Neural progenitor cell (in vitro differentiated cells): ENCODE measurements around the gene CTNNA3. TPM values are rescaled to one million over a fixed set of nuclear protein-coding genes. Genes with fewer than 3 reads are reported as not detected.

ENCODE experiments used
- DNase-seq: peaks from one replicate; pipeline ENCODE4 v3.0.0-alpha.2; 2016; ENCODE audit warnings: low spot score
- H2AFZ ChIP-seq: fragments of 200-600 bp; sonication (generic); replicated peaks from 2 replicates; pipeline ENCODE4 v1.6.1; 2016; ENCODE audit warnings: antibody characterized with exemption
- H3F3A ChIP-seq: fragments of 200-600 bp; sonication (generic); 2 replicates; pipeline ENCODE4 v1.6.1; 2016; ENCODE audit warnings: antibody characterized with exemption, low read depth
- H3K27ac ChIP-seq: fragments of 200-600 bp; sonication (generic); 2 replicates; pipeline ENCODE4 v1.5.1; 2016; ENCODE audit warnings: mild to moderate bottlenecking
- H3K27me3 ChIP-seq: fragments of 200-600 bp; sonication (generic); 2 replicates; pipeline ENCODE4 v1.6.1; 2016; ENCODE audit warnings: mild to moderate bottlenecking, moderate library complexity
- H3K36me3 ChIP-seq: fragments of 200-600 bp; sonication (generic); 2 replicates; pipeline ENCODE4 v1.5.1; 2016
- H3K4me1 ChIP-seq: fragments of 200-600 bp; sonication (generic); 2 replicates; pipeline ENCODE4 v1.6.1; 2016; ENCODE audit warnings: mixed run types
- H3K4me2 ChIP-seq: fragments of 200-600 bp; sonication (generic); 2 replicates; pipeline ENCODE4 v1.6.1; 2016
- H3K4me3 ChIP-seq: fragments of 200-600 bp; sonication (generic); 2 replicates; pipeline ENCODE4 v1.5.1; 2016
- H3K79me2 ChIP-seq: fragments of 200-600 bp; sonication (generic); 2 replicates; pipeline ENCODE4 v1.6.1; 2016; ENCODE audit warnings: low read depth
- H3K9ac ChIP-seq: fragments of 200-600 bp; sonication (generic); 2 replicates; pipeline ENCODE4 v1.6.1; 2016
- H3K9me3 ChIP-seq: fragments of 200-600 bp; sonication (generic); 2 replicates; pipeline ENCODE4 v1.5.1; 2016; ENCODE audit warnings: low read depth
- H4K20me1 ChIP-seq: fragments of 200-600 bp; sonication (generic); 2 replicates; pipeline ENCODE4 v1.6.1; 2016; ENCODE audit warnings: low read depth
- H3K27ac Mint-ChIP-seq: 3 replicates; pipeline ENCODE4 v1.8.0; 2021; ENCODE audit warnings: mixed read lengths
- H3K27me3 Mint-ChIP-seq: 2 replicates; pipeline ENCODE4 v1.8.0; 2022; ENCODE audit warnings: low read depth, mild to moderate bottlenecking, inconsistent platforms, moderate library complexity, mixed read lengths; ENCODE audit not compliant: insufficient read depth
- H3K36me3 Mint-ChIP-seq: 3 replicates; pipeline ENCODE4 v1.8.0; 2021; ENCODE audit warnings: mixed read lengths
- H3K4me1 Mint-ChIP-seq: 3 replicates; pipeline ENCODE4 v1.8.0; 2021; ENCODE audit warnings: mixed read lengths
- H3K4me3 Mint-ChIP-seq: 3 replicates; pipeline ENCODE4 v1.8.0; 2021; ENCODE audit warnings: mild to moderate bottlenecking, moderate library complexity, mixed read lengths
- H3K9me3 Mint-ChIP-seq: 3 replicates; pipeline ENCODE4 v1.8.0; 2020; ENCODE audit warnings: mixed read lengths
- EZH2 ChIP-seq: fragments of 200-600 bp; sonication (generic); IDR thresholded peaks from 2 replicates; pipeline ENCODE4 v1.6.1; 2017; ENCODE audit warnings: antibody characterized with exemption, mild to moderate bottlenecking, moderate library complexity
- EZH2phosphoT487 ChIP-seq: fragments of 200-600 bp; sonication (generic); IDR thresholded peaks from 2 replicates; pipeline ENCODE4 v1.6.1; 2017; ENCODE audit warnings: antibody characterized with exemption
- total RNA-seq: library from RNA; depleted of rRNA; stranded (reverse); fragments of >200 nt; gene quantifications from 2 replicates; pipeline ENCODE4 v1.2.3, GENCODE V29; 2015; ENCODE audit warnings: low replicate concordance
- TF ChIP-seq, protein P1 (sequence below): fragments of 200-600 bp; sonication (generic); IDR thresholded peaks from 2 replicates; pipeline ENCODE4 v1.5.1; 2017; ENCODE audit warnings: antibody characterized with exemption, mild to moderate bottlenecking

Gene CTNNA3
- total RNA-seq, 1 donor from 2014 or later, result 12.9 TPM

DNA sequence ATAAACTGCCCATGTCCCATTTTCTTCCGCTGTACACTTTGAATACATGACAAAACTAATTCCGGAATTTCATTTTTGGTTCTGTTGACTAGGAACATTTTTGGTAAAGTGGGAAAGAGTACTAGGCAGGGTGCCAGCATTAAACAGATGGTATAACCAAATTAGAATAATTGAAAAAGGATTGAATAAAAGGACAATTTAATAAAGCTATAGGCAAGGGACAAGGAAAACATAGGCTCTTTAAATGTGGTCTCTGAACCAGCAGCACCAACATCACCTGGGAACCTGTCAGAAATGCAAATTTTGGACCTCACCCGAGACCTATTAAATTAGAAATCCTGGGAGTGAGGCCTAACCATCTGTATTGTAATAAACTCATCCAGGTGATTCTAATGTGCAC lies 393.3 kb downstream of the CTNNA3 start:
- H3K9me3 ChIP-seq, result no peaks in the 10 kb centered on the region
- no peaks in the 10 kb centered on the region for H3K79me2 ChIP-seq
- H2AFZ ChIP-seq, result no peak overlapping the region
- no peaks in the 10 kb centered on the region for H3F3A ChIP-seq
- H3K4me2 ChIP-seq, result no peak overlapping the region
- no peak overlapping the region for H3K4me3 Mint-ChIP-seq
- no peak for DNase-seq
- H3K27me3 Mint-ChIP-seq, result no peaks in the 10 kb centered on the region
- H4K20me1 ChIP-seq, result no peaks in the 10 kb centered on the region
- H3K4me1 Mint-ChIP-seq, result no peaks in the 10 kb centered on the region
- no peaks in the 10 kb centered on the region for H3K4me1 ChIP-seq
- no peaks in the 10 kb centered on the region for H3K36me3 Mint-ChIP-seq
- no peak for TF ChIP-seq EZH2phosphoT487
- no peak for TF ChIP-seq EZH2
- TF ChIP-seq, protein P1, sequence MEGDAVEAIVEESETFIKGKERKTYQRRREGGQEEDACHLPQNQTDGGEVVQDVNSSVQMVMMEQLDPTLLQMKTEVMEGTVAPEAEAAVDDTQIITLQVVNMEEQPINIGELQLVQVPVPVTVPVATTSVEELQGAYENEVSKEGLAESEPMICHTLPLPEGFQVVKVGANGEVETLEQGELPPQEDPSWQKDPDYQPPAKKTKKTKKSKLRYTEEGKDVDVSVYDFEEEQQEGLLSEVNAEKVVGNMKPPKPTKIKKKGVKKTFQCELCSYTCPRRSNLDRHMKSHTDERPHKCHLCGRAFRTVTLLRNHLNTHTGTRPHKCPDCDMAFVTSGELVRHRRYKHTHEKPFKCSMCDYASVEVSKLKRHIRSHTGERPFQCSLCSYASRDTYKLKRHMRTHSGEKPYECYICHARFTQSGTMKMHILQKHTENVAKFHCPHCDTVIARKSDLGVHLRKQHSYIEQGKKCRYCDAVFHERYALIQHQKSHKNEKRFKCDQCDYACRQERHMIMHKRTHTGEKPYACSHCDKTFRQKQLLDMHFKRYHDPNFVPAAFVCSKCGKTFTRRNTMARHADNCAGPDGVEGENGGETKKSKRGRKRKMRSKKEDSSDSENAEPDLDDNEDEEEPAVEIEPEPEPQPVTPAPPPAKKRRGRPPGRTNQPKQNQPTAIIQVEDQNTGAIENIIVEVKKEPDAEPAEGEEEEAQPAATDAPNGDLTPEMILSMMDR, result no peak
- H3K4me3 ChIP-seq, result no peak overlapping the region
- H3K36me3 ChIP-seq, result no peaks in the 10 kb centered on the region
- H3K27me3 ChIP-seq, result no peaks in the 10 kb centered on the region
- no peak overlapping the region for H3K9ac ChIP-seq
- no peaks in the 10 kb centered on the region for H3K9me3 Mint-ChIP-seq
- H3K27ac Mint-ChIP-seq, result no peak overlapping the region
- no peak overlapping the region for H3K27ac ChIP-seq

DNA sequence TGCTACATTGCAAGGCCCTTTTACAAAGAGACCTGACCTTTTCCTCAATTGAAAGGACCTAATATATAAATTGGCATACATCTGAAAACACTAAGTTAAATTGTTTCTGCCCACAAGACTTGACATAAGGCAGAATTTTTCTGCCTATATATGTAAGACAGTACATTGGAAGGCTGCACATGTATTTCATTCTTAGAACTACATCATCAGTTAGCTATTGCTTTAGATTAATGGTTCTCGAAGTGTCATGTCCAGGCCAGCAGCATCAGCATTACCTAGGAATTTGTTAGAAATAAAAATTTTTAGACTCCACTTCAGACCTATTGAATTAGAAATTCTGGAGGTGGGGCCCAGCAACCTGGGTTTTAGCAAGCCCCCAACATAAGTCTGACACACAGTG lies 396.2 kb downstream of the CTNNA3 start:
- Mint-ChIP-seq H3K36me3 (no peaks in the 10 kb centered on the region), H3K27me3 (no peaks in the 10 kb centered on the region), H3K27ac (no peak overlapping the region), H3K4me3 (no peak overlapping the region), H3K4me1 (no peaks in the 10 kb centered on the region), H3K9me3 (no peaks in the 10 kb centered on the region)
- Histone ChIP-seq H3K36me3 (no peaks in the 10 kb centered on the region), H3F3A (no peaks in the 10 kb centered on the region), H3K9ac (no peak overlapping the region), H4K20me1 (no peaks in the 10 kb centered on the region), H3K4me2 (no peak overlapping the region), H3K9me3 (no peaks in the 10 kb centered on the region), H3K79me2 (no peaks in the 10 kb centered on the region), H3K27me3 (no peaks in the 10 kb centered on the region), H2AFZ (no peak overlapping the region), H3K27ac (no peak overlapping the region), H3K4me3 (no peak overlapping the region), H3K4me1 (no peaks in the 10 kb centered on the region)
- TF ChIP-seq, protein P1, result no peak
- no peak for TF ChIP-seq EZH2phosphoT487
- TF ChIP-seq EZH2, result no peak
- DNase-seq, result no peak

DNA sequence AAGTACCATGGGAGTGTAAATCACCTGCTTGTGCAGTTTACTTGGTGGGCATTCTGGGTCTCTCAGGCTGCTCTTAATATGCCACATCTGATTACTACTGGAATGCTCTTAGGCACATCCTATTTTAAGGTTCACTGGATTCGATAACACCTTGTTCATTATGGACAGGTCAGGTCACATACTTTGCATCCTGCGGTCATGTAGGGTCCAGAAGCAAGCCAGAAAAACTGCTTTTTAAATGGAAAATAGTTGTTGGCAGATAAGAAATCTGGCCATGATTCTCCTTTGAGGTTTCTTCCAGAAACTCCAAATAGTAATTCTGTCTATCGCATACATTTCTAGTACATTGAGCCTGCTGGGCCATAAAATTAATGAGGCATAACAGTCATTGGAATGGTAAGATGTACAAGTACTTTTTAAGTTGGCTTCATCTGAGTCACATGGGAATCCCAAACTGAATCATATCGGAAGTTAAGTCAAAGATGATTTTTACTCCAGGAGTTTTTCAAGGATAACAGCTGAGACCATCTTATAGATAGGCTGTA lies 398.3 kb downstream of the CTNNA3 start:
- H3K9me3 Mint-ChIP-seq, result no peaks in the 10 kb centered on the region
- no peak for DNase-seq
- Histone ChIP-seq H2AFZ (no peak overlapping the region), H3K27ac (no peak overlapping the region), H4K20me1 (no peaks in the 10 kb centered on the region), H3K79me2 (no peaks in the 10 kb centered on the region), H3K4me1 (no peaks in the 10 kb centered on the region), H3K36me3 (no peaks in the 10 kb centered on the region), H3F3A (no peaks in the 10 kb centered on the region), H3K4me2 (no peak overlapping the region), H3K4me3 (no peak overlapping the region), H3K9ac (no peak overlapping the region), H3K9me3 (no peaks in the 10 kb centered on the region), H3K27me3 (no peaks in the 10 kb centered on the region)
- H3K4me1 Mint-ChIP-seq, result no peaks in the 10 kb centered on the region
- H3K36me3 Mint-ChIP-seq, result no peaks in the 10 kb centered on the region
- TF ChIP-seq, protein P1, result no peak
- H3K27me3 Mint-ChIP-seq, result no peaks in the 10 kb centered on the region
- H3K27ac Mint-ChIP-seq, result no peak overlapping the region
- no peak overlapping the region for H3K4me3 Mint-ChIP-seq
